GM21423 (cell line): ENCODE measurements around the gene JAK2.
"Not testable (repeated sequence)": the region's sequence is repeated elsewhere in the genome, so short reads cannot be mapped to it uniquely, and the experiment has no call there.

ENCODE experiments used
- ATAC-seq: cut with Tn5 transposase; IDR thresholded peaks from one replicate; pipeline ENCODE4 v1.9.1; 2021; ENCODE audit warnings: mild to moderate bottlenecking, moderate library complexity; ENCODE audit not compliant: unreplicated experiment

Gene JAK2

DNA sequence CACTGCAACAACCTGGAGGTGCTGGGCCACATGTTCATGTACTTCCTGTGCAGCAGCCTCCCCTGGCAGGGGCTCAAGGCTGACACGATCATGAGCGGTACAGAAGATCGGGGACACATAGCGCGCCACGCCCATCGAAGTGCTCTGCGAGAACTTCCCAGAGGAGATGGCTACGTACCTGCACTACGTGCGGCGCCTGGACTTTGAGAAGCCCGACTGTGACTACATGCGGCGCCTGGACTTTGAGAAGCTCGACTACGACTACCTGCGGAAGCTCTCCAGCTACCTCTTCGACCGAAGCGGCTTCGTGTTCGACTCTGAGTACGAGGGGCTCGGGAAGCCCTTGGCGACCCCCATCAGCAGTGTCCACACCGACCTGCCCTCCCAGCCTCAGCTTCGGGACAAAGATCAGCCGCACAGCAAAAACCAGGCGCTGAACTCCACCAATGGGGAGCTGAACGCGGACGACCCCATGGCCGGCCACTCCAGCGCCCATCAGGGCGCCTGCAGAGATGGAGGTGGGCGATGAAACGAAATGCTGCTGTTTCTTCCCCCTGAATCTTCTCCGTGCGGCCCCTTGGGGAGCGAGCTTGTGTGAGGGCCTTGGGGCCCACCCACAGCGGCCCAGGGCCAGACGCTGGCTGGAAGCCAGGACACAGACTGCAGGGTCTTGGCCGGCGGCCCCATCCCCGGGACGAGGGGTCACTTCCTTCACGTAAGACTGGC lies 56.5 kb downstream of the JAK2 start:
- no peak for ATAC-seq

DNA sequence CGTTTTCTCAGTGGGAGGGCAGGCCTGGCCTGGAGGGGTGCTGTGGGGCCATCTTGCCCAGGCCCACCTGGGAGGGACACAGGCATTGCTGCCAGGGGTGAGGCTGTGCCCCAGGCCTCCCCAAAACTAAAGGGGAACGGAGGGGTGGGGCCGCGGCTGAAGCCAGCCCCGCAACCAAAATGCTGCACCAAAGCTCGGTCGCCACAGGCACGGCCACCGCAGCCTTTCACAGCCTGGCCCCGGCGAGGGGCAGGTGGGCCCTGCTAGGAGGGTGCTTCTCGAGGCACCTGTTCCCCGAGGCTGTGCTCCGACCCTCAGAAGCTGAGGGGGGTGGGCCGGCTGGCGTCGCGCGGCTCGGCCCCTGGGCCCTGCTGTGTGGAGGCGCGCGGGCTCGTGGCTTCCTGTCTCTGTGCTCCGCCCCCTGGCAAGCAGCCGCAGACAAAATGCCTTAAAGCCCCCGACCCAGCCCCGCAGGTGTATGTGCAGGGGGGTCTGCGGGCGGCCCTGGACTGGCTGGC lies 57.6 kb downstream of the JAK2 start:
- no peak for ATAC-seq

DNA sequence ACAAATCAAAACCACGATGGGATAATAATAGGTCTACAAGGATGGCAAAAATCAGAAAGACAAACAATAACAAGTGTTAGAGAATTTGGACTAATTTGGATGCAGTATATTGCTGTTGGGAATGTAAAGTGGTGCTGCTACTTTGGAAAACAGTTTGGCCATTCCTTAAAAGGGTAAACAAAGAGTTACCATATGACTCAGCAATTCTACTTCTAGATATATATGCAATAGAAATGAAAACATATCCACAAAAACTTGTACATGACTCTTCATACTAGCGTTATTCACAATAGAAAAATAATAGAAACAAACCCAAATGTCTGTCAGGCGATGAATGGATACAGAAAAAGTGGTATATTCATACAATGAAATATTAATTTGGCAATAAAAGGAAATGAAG lies 58.3 kb downstream of the JAK2 start:
- ATAC-seq: no peak

DNA sequence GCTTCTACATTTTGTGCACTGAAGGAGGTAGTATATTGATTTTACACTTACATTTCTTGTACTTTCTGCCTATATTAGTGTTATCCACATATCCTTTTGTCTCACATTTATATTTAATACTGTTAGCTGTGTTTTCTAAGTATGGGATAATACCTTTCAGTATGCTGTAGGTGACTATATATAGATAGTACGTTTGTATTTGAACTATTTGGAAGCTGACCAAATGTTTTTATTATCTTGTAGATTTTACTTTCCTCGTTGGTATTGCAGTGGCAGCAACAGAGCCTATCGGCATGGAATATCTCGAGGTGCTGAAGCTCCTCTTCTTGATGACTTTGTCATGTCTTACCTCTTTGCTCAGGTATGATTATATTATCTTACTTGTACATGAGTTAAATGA lies 59.1 kb downstream of the JAK2 start:
- ATAC-seq: no peak

DNA sequence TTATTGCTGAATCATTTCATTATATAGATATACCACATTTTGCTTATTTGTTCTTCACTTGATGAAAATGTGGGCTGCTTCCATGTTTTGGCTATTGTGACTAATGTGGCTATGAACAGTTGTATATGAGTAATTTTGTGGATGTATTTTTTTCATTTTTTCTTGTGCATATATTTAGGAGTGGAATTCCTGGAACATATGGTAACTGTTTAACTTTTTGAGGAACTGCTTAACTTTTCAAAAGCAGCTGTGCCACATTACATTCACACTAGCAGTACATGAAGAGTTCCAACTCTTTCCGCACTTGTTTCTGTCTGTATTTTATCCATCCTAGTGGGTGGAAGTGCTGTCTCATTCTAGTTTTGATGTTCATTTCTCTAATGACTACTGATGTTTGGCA lies 67.8 kb downstream of the JAK2 start:
- no peak for ATAC-seq

- no peak for ATAC-seq
Measured at GRCh38 chr9:5062631-5063030, 77.6 kb downstream of the JAK2 start.

DNA sequence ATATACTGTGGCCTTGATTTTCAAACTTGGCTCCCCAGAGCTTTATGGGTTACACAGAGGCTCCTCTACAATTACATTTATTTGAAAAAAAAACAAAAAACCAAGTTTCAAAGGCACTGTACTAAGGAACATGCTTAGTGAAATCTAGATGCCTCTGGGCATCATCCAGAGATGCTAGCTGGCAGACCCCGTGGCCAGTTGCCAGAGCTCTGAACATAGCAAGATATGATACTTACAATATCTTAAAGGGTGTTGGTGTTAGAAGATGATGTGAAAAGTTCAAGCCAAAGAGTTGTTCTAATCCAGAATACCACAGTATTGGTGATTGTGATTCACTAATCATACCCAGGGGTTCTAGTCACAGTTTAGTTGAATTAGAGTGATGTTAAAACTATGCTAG lies 87.8 kb downstream of the JAK2 start:
- ATAC-seq: no peak

DNA sequence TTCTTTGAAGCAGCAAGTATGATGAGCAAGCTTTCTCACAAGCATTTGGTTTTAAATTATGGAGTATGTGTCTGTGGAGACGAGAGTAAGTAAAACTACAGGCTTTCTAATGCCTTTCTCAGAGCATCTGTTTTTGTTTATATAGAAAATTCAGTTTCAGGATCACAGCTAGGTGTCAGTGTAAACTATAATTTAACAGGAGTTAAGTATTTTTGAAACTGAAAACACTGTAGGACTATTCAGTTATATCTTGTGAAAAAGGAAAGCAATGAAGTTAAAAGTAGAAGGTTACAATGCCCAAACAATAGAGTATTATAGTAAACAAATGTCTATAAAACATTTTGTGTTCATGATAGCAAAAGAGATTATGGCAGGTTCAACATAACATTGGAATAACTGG lies 88.6 kb downstream of the JAK2 start:
- ATAC-seq: peak; percentile 46

GRCh38 chr9:5085993-5086392 lies 100.9 kb downstream of the JAK2 start:
- no peak for ATAC-seq

DNA sequence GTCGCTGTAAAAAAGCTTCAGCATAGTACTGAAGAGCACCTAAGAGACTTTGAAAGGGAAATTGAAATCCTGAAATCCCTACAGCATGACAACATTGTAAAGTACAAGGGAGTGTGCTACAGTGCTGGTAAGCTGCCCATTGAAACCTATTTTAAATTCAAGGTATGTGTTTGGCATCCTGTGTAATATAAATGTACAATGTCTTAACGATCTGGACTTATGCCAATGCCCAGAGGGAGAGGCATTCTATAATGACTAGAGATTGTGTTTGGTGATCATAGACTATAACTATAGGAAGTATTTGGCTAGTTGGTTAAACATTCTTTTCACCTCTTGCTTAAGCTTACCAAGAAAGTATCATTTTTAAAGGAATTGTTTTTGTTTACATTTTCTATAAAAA lies 104.7 kb downstream of the JAK2 start:
- ATAC-seq: no peak

GRCh38 chr9:5095795-5096194 lies 110.7 kb downstream of the JAK2 start:
- no peak for ATAC-seq

- no peak for ATAC-seq
Measured at GRCh38 chr9:5099466-5099865, 114.4 kb downstream of the JAK2 start.

DNA sequence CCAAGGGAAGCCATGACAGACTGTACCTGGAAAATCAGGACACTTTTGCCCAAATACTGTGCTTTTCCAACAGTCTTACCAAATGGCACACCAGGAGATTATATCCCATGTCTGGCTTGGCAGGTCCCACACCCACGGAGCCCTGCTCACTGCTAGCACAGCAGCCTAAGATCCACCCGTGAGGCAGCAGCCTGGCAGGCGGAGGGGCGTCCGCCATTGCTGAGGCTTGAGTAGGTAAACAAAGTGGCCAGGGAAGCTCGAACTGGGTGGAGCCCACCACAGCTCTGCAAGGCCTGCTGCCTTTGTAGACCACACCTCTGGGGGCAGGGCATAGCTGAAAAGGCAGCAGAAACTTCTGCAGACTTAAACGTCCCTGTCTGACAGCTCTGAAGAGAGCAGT lies 116.1 kb downstream of the JAK2 start:
- not testable (repeated sequence) for ATAC-seq

- not testable (repeated sequence) for ATAC-seq
Measured at GRCh38 chr9:5106517-5106916, 121.4 kb downstream of the JAK2 start.

- no peak for ATAC-seq
Measured at GRCh38 chr9:5110867-5111681, 126.0 kb downstream of the JAK2 start.

DNA sequence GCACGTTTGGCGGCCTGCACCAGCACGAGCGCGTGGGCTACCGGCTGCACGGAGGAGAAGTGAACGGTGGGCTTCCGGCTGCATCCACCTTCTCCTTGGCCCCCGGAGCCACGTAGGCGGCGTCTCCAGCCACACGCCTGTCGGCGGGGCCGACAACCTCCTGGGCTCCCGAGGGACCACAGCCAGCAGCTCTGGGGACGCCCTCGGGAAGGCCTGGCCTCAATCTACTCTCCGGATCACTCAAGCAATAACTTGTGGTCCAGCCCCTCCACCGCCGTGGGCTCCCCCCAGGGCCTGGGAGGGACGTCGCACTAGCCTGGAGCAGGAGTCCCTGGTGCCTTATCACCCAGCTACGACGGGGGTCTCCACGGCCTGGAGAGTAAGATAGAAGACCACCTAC lies 126.6 kb downstream of the JAK2 start:
- no peak for ATAC-seq

DNA sequence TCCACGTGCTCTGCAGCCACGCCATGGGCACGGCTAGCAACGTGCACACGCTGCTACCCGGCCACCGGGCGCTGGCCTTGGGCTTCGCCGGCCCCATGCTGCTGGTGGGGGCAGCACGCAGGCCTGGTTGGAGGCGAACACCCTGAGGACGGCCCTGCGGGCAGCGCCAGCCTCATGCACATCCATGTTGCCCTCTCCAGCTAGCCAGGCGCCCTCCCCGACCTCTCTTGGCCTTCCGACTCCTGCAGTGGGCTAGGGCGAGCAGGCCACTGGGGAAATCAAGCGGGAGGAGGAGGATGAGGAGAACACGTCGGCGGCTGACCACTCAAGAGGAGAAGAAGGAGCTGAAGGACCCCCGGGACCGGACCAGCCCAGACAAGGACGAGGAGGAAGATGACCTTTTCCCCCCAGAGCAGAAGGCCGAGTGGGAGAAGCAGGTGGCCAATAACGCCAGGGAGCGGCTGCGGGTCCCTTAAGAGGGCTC lies 127.1 kb downstream of the JAK2 start:
- ATAC-seq: no peak

- ATAC-seq: no peak
Measured at GRCh38 chr9:5112646-5113045, 127.6 kb downstream of the JAK2 start.

- ATAC-seq: no peak
Measured at GRCh38 chr9:5113523-5113922, 128.5 kb downstream of the JAK2 start.

- no peak for ATAC-seq
Measured at GRCh38 chr9:5113994-5114748, 129.1 kb downstream of the JAK2 start.

GRCh38 chr9:5122116-5122515 lies 137.0 kb downstream of the JAK2 start:
- no peak for ATAC-seq
